ENCODE data around the gene DHRS13.

GRCh38 chr17:28891201-28891600, 11.7 kb downstream of the DHRS13 start:
- no peak for TF ChIP-seq POLR2A (IDR thresholded peaks at IDR 0.05; ENCODE audit: extremely low read depth, insufficient read length)
- TF ChIP-seq CTCF (IDR thresholded peaks at IDR 0.05; ENCODE audit: low read depth, low read length) = no peak
- TF ChIP-seq MAX (IDR thresholded peaks at IDR 0.05; ENCODE audit: low read depth, low read length) = no peak
